Keratinocyte (primary cell): ENCODE data around the gene PRLH.

Experiments
- CTCF ChIP-seq, 3 experiments: IDR thresholded peaks in 1 of 3; conservative IDR thresholded peaks in 1 of 3; optimal IDR thresholded peaks in 1 of 3; 2 replicates in 2 of 3; 3 replicates in 1 of 3; pipeline versions ENCODE3 to v1.5.1; 2011; ENCODE audit warnings: low read length in 3 of 3, mild to moderate bottlenecking in 3 of 3, moderate library complexity in 2 of 3, control low read depth in 1 of 3, inconsistent platforms in 1 of 3; ENCODE audit not compliant: insufficient read depth in 2 of 3; ENCODE audit errors: extremely low read depth in 1 of 3
- EZH2 ChIP-seq: IDR thresholded peaks from one replicate; pipeline ENCODE4 v1.6.1; 2012; ENCODE audit warnings: inconsistent platforms, mild to moderate bottlenecking, low read length, moderate library complexity

- TF ChIP-seq CTCF (optimal IDR thresholded peaks at IDR 0.05 in 1 of 3, IDR thresholded peaks at IDR 0.05 in 1 of 3, conservative IDR thresholded peaks at IDR 0.05 in 1 of 3; ENCODE audit: extremely low read depth in 1 of 3, insufficient read depth in 2 of 3, low read length in 3 of 3) (no peak), EZH2 (no peak)
Observed at GRCh38 chr2:237541243-237541642, 25.1 kb upstream of the PRLH start.
